ENCODE measurements around the gene CASKIN1.

DNA sequence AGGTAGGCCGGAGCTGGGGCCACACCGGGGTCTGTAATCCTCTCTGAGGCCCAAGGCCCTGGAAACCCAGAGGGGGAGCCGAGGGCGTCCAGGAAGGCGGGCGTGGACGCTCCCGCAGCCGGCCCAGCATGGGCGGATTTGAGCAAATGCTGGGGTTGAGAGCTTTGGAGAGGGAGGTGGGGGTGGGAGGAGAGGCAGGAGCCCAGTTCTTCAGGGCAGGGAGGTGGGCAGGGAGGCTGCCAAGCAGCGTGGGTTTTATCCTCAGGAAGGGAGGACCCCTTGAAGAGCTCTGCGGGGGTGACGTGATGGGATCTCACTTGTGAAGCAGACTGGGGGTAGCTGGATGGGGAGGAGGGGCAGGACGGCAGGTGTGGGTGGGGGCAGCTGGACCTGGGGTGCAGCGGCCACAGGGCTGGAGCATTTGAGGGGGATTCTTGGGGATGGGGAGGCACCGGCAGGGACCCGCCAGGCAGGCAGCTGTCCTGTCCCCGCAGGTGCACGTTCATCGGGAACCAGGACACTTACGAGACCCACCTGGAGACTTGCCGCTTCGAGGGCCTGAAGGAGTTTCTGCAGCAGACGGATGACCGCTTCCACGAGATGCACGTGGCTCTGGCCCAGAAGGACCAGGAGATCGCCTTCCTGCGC lies 23.6 kb downstream of the CASKIN1 start:
- no peak for TF ChIP-seq TAF1 (IDR thresholded peaks at IDR 0.05; ENCODE audit: borderline replicate concordance, insufficient read depth, low read length)
- no peak for TF ChIP-seq POLR2AphosphoS5 (IDR thresholded peaks at IDR 0.05; ENCODE audit: low read depth, low read length)
- TF ChIP-seq FOXP2 (optimal IDR thresholded peaks at IDR 0.05; ENCODE audit: borderline replicate concordance, extremely low read depth, extremely low read length, insufficient read depth), result no peak
- TF ChIP-seq, protein P1, sequence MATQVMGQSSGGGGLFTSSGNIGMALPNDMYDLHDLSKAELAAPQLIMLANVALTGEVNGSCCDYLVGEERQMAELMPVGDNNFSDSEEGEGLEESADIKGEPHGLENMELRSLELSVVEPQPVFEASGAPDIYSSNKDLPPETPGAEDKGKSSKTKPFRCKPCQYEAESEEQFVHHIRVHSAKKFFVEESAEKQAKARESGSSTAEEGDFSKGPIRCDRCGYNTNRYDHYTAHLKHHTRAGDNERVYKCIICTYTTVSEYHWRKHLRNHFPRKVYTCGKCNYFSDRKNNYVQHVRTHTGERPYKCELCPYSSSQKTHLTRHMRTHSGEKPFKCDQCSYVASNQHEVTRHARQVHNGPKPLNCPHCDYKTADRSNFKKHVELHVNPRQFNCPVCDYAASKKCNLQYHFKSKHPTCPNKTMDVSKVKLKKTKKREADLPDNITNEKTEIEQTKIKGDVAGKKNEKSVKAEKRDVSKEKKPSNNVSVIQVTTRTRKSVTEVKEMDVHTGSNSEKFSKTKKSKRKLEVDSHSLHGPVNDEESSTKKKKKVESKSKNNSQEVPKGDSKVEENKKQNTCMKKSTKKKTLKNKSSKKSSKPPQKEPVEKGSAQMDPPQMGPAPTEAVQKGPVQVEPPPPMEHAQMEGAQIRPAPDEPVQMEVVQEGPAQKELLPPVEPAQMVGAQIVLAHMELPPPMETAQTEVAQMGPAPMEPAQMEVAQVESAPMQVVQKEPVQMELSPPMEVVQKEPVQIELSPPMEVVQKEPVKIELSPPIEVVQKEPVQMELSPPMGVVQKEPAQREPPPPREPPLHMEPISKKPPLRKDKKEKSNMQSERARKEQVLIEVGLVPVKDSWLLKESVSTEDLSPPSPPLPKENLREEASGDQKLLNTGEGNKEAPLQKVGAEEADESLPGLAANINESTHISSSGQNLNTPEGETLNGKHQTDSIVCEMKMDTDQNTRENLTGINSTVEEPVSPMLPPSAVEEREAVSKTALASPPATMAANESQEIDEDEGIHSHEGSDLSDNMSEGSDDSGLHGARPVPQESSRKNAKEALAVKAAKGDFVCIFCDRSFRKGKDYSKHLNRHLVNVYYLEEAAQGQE (IDR thresholded peaks at IDR 0.05; ENCODE audit: insufficient read depth in 1 of 2, low read depth in 2 of 2, low read length in 2 of 2), result no peak

All from PFSK-1 (cell line).